ENCODE measurements around the gene DDC. TPM values are rescaled to one million over a fixed set of nuclear protein-coding genes. Genes with fewer than 3 reads are reported as not detected.

Gene DDC
- not detected for polyA plus RNA-seq

DNA sequence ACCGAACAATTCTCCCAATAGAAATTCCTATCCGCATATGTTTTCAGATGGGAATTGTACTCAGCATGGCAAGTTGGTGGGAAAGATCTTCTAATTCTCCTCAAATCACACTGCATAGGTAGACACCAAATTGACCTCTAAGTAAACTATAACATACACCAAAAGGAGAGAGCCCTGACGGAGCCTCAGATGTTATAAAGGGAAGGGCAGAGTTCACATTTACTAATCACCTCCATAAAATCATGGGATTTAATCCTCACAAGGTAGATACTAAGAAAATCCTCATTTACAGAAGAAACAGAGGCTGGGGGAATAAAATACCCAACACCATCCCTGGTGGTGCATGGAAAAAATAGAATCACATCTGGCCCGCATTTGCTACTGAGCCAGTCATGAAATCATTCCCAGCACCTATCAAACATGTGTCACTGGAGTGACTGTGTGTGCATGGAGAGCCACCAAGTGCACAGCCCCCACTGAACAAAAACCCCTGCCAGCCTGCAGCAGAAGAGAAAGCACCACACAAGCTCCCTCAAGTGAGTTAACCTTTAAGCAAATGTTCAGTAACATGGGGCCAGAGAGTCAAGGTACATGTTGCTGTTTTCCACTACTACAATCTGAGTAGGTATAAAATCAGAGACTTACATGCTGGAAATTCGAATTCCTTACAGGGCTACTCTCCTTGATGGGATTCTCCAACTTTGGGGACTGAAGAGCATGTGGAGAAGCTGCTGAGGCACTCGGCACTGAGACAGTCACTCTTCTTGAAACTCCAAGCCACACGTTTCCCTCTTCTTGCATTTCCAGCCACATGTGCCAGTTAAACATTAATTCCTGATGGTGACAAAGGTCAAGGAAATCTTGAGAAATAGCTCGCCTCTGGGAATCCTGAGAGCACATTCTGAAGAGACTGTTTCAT lies at the start of gene DDC:
Gene DDC, minus strand, starts transcription at position 766 of the 919 bp plus-strand sequence. CDS start 21,320 bp downstream, outside the sequence.
- Mint-ChIP-seq H3K9me3 (peaks cover 0 to 5% (median 0%) of the 10 kb centered on the region in 3 donors), H3K27ac (peak within 1 kb of the TSS in 1 of 3 donors; percentile 48), H3K4me3 (no peak within 1 kb of the TSS), H3K4me1 (no peaks in the 10 kb centered on the region), H3K27me3 (peaks cover 10% of the 10 kb centered on the region), H3K36me3 (no peaks in the 10 kb centered on the region)

GRCh38 chr7:50613473-50613872 lies 48.3 kb upstream of the DDC start:
- no peaks in the 10 kb centered on the region for H3K36me3 Mint-ChIP-seq
- no peaks in the 10 kb centered on the region for H3K4me1 Mint-ChIP-seq
- H3K9me3 Mint-ChIP-seq: no peaks in the 10 kb centered on the region
- no peak overlapping the region for H3K4me3 Mint-ChIP-seq
- H3K27me3 Mint-ChIP-seq: peaks cover 7% of the 10 kb centered on the region
- peak overlapping the region in 1 of 3 donors; percentile 47 for H3K27ac Mint-ChIP-seq

DNA sequence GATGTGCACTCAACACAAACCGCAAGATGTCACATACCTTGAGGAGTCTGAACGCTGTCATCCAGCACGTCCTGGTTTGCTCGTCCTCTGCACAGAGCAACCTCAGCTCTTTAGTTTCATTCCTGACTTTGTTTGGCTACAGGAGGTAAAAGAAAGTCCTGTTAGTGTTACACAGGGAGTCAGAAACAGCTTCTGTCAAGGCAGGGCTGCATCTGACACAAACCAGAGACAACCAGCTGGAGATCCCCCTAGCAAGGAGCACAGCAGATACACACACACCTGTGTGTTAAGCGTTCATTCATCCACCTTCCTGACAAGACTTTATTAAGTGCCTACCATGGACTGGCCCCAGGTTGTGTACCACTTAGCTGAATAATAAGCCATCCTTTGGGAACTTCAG lies 47.5 kb upstream of the DDC start:
- no peaks in the 10 kb centered on the region for H3K36me3 Mint-ChIP-seq
- peaks cover 0 to 5% (median 5%) of the 10 kb centered on the region in 3 donors for H3K9me3 Mint-ChIP-seq
- H3K4me1 Mint-ChIP-seq: peaks cover 5 to 6% (median 5%) of the 10 kb centered on the region in 3 donors
- peaks cover 7% of the 10 kb centered on the region for H3K27me3 Mint-ChIP-seq
- H3K27ac Mint-ChIP-seq: no peak overlapping the region
- H3K4me3 Mint-ChIP-seq: no peak overlapping the region

GRCh38 chr7:50610521-50611277 lies 45.5 kb upstream of the DDC start:
- peaks cover 5 to 7% (median 7%) of the 10 kb centered on the region in 3 donors for H3K4me1 Mint-ChIP-seq
- no peaks in the 10 kb centered on the region for H3K36me3 Mint-ChIP-seq
- H3K27ac Mint-ChIP-seq: no peak overlapping the region
- H3K4me3 Mint-ChIP-seq: peak overlapping the region in 1 of 4 donors; percentile 55
- peaks cover 0 to 8% (median 5%) of the 10 kb centered on the region in 3 donors for H3K9me3 Mint-ChIP-seq
- peaks cover 7% of the 10 kb centered on the region for H3K27me3 Mint-ChIP-seq

- H3K4me3 Mint-ChIP-seq: peak overlapping the region in 1 of 4 donors; percentile 34
- H3K36me3 Mint-ChIP-seq: no peaks in the 10 kb centered on the region
- H3K9me3 Mint-ChIP-seq: peaks cover 0 to 8% (median 5%) of the 10 kb centered on the region in 3 donors
- H3K27ac Mint-ChIP-seq: peak overlapping the region in 1 of 3 donors; percentile 21
- peaks cover 3% of the 10 kb centered on the region for H3K27me3 Mint-ChIP-seq
- peaks cover 5 to 7% (median 7%) of the 10 kb centered on the region in 3 donors for H3K4me1 Mint-ChIP-seq
Measured at GRCh38 chr7:50608196-50608906, 43.1 kb upstream of the DDC start.

DNA sequence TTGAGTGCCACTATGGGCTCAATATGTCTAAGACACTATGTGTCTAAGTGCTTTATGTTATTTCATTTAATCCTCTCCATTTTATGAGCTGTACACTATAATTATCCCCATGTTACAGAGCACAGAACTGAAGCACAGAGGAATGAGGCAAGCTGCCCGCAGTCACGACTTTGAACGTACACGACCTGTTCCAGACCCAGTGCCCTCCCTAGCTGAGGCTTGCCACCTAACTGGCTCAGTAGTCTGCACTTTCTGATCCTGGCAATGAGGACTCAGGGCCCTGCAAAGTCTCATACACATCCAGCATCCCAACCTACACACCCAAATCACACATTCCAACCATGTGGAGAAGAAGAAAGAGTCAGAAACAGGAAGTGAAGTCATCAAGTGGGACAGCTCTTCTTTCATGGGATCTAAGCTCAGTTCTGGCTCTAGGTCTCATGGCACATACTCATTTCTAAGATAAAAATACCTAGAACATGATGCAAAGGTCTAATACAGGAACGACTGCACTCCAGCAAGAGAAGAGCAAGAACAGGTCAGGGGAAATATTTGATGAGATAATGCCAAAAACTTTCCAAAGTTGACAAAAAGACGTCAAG lies 42.4 kb upstream of the DDC start:
- Mint-ChIP-seq H3K27ac (peak overlapping the region in 1 of 3 donors; percentile 21), H3K27me3 (peaks cover 5% of the 10 kb centered on the region)

GRCh38 chr7:50605059-50605458 lies 39.9 kb upstream of the DDC start:
- peaks cover 0 to 8% (median 5%) of the 10 kb centered on the region in 3 donors for H3K9me3 Mint-ChIP-seq
- peaks cover 8% of the 10 kb centered on the region for H3K27me3 Mint-ChIP-seq
- no peaks in the 10 kb centered on the region for H3K36me3 Mint-ChIP-seq
- H3K4me1 Mint-ChIP-seq: peaks cover 5 to 8% (median 7%) of the 10 kb centered on the region in 3 donors
- no peak overlapping the region for H3K4me3 Mint-ChIP-seq
- H3K27ac Mint-ChIP-seq: no peak overlapping the region

More for the DNA sequence above, 42.4 kb upstream of the DDC start:
- Mint-ChIP-seq H3K4me1 (peaks cover 5 to 7% (median 7%) of the 10 kb centered on the region in 3 donors), H3K36me3 (no peaks in the 10 kb centered on the region), H3K4me3 (peak overlapping the region in 2 of 4 donors; percentile 18 to 34), H3K9me3 (peaks cover 0 to 8% (median 5%) of the 10 kb centered on the region in 3 donors)

- Mint-ChIP-seq H3K27ac (no peak overlapping the region), H3K27me3 (peaks cover 11% of the 10 kb centered on the region), H3K4me1 (peaks cover 5 to 8% (median 7%) of the 10 kb centered on the region in 3 donors), H3K4me3 (no peak overlapping the region), H3K9me3 (peaks cover 0 to 8% (median 5%) of the 10 kb centered on the region in 3 donors), H3K36me3 (no peaks in the 10 kb centered on the region)
Measured at GRCh38 chr7:50603287-50603686, 38.1 kb upstream of the DDC start.

GRCh38 chr7:50599385-50599784 lies 34.2 kb upstream of the DDC start:
- no peaks in the 10 kb centered on the region for H3K9me3 Mint-ChIP-seq
- no peaks in the 10 kb centered on the region for H3K36me3 Mint-ChIP-seq
- no peak overlapping the region for H3K27ac Mint-ChIP-seq
- H3K4me1 Mint-ChIP-seq: peaks cover 0 to 2% (median 0%) of the 10 kb centered on the region in 3 donors
- peaks cover 15% of the 10 kb centered on the region for H3K27me3 Mint-ChIP-seq
- no peak overlapping the region for H3K4me3 Mint-ChIP-seq

GRCh38 chr7:50598460-50599343 lies 33.5 kb upstream of the DDC start:
- Mint-ChIP-seq H3K36me3 (no peaks in the 10 kb centered on the region), H3K4me1 (peaks cover 0 to 2% (median 0%) of the 10 kb centered on the region in 3 donors), H3K4me3 (no peak overlapping the region), H3K9me3 (no peaks in the 10 kb centered on the region), H3K27me3 (peaks cover 15% of the 10 kb centered on the region), H3K27ac (no peak overlapping the region)

- Mint-ChIP-seq H3K9me3 (no peaks in the 10 kb centered on the region), H3K4me1 (peaks cover 0 to 2% (median 0%) of the 10 kb centered on the region in 3 donors), H3K27ac (no peak overlapping the region), H3K27me3 (peaks cover 23% of the 10 kb centered on the region), H3K4me3 (no peak overlapping the region), H3K36me3 (no peaks in the 10 kb centered on the region)
Measured at GRCh38 chr7:50596484-50596883, 31.3 kb upstream of the DDC start.

DNA sequence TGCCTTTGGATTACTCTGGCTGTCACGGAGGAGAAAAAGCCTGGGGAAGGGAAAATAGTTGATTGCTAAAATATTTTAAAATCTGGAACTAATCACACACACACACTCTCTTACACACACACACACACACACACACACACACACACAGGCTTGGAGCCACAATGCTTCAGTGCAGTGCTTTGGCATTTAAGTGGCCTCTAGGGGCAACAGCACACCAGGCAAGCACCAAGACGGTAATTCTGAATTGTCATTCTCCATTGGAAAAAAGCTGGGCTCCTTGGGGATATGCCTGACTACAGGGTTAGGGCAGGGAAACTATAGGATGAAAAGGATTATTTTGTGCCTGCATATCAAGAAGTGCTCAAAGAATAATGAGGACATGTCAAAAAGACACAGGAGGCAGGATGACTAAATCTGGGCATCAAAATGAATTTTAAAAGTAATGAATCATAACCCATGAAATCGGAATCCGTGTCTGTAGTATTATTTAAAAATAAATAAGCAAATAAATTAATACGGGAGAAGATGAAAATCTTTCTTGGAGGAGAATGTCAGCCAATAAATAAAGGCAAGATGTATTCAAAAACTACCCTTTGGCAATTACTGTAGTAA lies 30.4 kb upstream of the DDC start:
- Mint-ChIP-seq H3K4me1 (peaks cover 0 to 2% (median 0%) of the 10 kb centered on the region in 3 donors), H3K36me3 (no peaks in the 10 kb centered on the region), H3K4me3 (no peak overlapping the region), H3K27me3 (peaks cover 31% of the 10 kb centered on the region), H3K27ac (no peak overlapping the region), H3K9me3 (no peaks in the 10 kb centered on the region)

Data from IgD-negative memory B cell (primary cell).